Aorta (tissue), 5 donors: ENCODE measurements around the gene SLC16A1. TPM values are rescaled to one million over a fixed set of nuclear protein-coding genes. Genes with fewer than 3 reads are reported as not detected.
"Not testable (repeated sequence)": the region's sequence is repeated elsewhere in the genome, so short reads cannot be mapped to it uniquely, and the experiment has no call there.

Source experiments
- ATAC-seq: fragments of 200-7000 bp; cut with Tn5 transposase; one replicate; pipeline ENCODE4 v1.9.1; 2022; ENCODE audit warnings: moderate library complexity; ENCODE audit not compliant: low FRiP score
- DNase-seq, 2 donors: peaks; one replicate each; pipeline ENCODE4 v3.0.0-alpha.2; 2020
- H3K27ac ChIP-seq, 2 donors: one replicate each; pipeline ENCODE4 v1.5.1; 2013; ENCODE audit warnings: low read length in 2 of 2, mild to moderate bottlenecking in 2 of 2, moderate library complexity in 2 of 2, control low read depth in 1 of 2, inconsistent platforms in 1 of 2, low read depth in 1 of 2
- H3K27me3 ChIP-seq, 2 donors: one replicate each; pipeline ENCODE4 v1.6.1; 2013; ENCODE audit warnings: control low read depth in 1 of 2, low read length in 1 of 2, mild to moderate bottlenecking in 1 of 2, moderate library complexity in 1 of 2; ENCODE audit not compliant: insufficient read depth in 2 of 2, control insufficient read depth in 1 of 2
- H3K36me3 ChIP-seq, 2 donors: one replicate each; pipeline ENCODE4 v1.6.1; 2013; ENCODE audit warnings: control low read depth in 1 of 2, low read length in 1 of 2, mild to moderate bottlenecking in 1 of 2; ENCODE audit not compliant: insufficient read depth in 2 of 2, control insufficient read depth in 1 of 2
- H3K4me1 ChIP-seq, 2 donors: one replicate each; pipeline ENCODE4 v1.6.1; 2013; ENCODE audit warnings: low read length in 2 of 2, control low read depth in 1 of 2, mild to moderate bottlenecking in 1 of 2, moderate library complexity in 1 of 2; ENCODE audit not compliant: insufficient read depth in 2 of 2, control insufficient read depth in 1 of 2
- H3K4me3 ChIP-seq, 2 donors: one replicate each; pipeline ENCODE4 v1.5.1; 2013; ENCODE audit warnings: low read length in 2 of 2, control low read depth in 1 of 2, mild to moderate bottlenecking in 1 of 2
- H3K9me3 ChIP-seq: one replicate; pipeline ENCODE4 v1.6.1; 2013; ENCODE audit warnings: mild to moderate bottlenecking, low read length; ENCODE audit not compliant: control insufficient read depth
- WGBS, 2 donors: extraction: QIAGEN DNeasy Blood & Tissue Kit; methylation state at CpG; one replicate each; pipeline ENCODE4 v1.1.7; 2013; 5-methylcytosine and 5-hydroxymethylcytosine counted together
- intact Hi-C, 2 donors: fragments of 100-400 bp; cut with DNase I; formaldehyde crosslinking; loops; one replicate each; pipeline versions ENCODE4 v1.14.2 to v1.15.0; 2022
- polyA plus RNA-seq, 2 donors: library from polyadenylated mRNA; stranded (reverse); fragments of 200-250 nt; gene quantifications; one replicate each; pipeline ENCODE4 v1.2.3, GENCODE V29; 2013
- total RNA-seq, 2 donors: library from RNA; stranded (reverse); fragmentation: NEBNext Ultra II Directional; extraction: Animal tissue kit (Norgen Biotek cat#: 25700); gene quantifications; one replicate each; pipeline ENCODE4 v1.2.1, GENCODE V29; 2021
- donor health status: healthy with polysubstance abuse.
- donor health status: Bipolar disorder and iron deficiency.
- donor health status: DM: no; HTN: no; CAD: no.
- donor health status: DM: no; HTN: no; CAD: no.
- donor health status: DM: yes; HTN: yes; CAD: no.

The SLC16A1 gene
- total and polyA plus RNA-seq, 4 donors, result 3.0 to 32.4 (median 19.7) TPM

DNA sequence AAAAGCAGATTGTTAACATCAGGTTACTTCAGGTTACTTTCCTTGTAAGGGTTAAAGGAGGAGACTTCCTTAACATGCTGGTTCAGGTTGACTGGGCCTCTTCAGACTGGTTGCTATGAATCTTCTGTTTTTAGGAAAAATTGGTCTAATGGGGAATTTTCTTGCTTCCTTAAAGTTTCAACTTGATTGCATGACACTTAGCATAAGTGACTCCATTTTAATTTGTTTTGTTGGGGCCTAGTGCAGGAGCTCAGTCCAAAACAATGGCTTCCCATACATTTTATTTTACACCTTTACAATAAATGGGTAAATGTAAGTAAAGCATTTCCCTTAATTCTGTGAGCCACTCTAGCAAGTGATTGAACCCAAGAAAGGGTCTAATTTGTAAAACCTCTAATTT, 53.8 kb downstream of the SLC16A1 start:
- H3K4me1 ChIP-seq, result peaks cover 0 to 7% of the 10 kb centered on the region in 2 donors
- H3K36me3 ChIP-seq, result no peaks in the 10 kb centered on the region
- ATAC-seq (no peak), DNase-seq (no peak)
- intact Hi-C loops, result no loop called here
- no peak overlapping the region for H3K27ac ChIP-seq
- no peaks in the 10 kb centered on the region for H3K27me3 ChIP-seq
- H3K9me3 ChIP-seq, result no peaks in the 10 kb centered on the region
- no peak overlapping the region for H3K4me3 ChIP-seq

DNA sequence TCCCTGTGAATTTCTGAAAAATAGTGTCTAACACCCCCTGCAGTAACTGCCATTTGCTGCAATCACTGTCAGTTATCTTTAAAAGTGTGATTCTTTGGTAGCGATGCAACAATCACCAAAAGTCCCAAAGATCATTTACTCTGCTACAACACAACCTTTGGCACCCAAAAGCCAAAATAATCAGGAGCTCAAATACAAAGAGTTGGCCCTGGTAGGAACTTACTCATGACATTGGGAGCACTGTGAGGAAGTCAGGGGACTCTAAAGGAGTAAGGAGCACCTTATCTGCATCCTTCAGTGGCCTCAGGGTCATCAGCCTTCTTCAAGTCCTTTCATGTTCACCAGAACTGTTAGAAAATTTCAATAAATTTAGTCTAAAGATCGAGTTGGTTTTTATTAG, 54.6 kb downstream of the SLC16A1 start:
- intact Hi-C loops, result no loop called here
- 75 to 85% methylated on average over 2 of the region's 2 CpGs for WGBS, 2 donors
- H3K4me3 ChIP-seq, result no peak overlapping the region
- no peaks in the 10 kb centered on the region for H3K9me3 ChIP-seq
- peaks cover 0 to 7% of the 10 kb centered on the region in 2 donors for H3K4me1 ChIP-seq
- H3K27ac ChIP-seq, result no peak overlapping the region
- no peaks in the 10 kb centered on the region for H3K27me3 ChIP-seq
- ATAC-seq, result no peak
- DNase-seq, result no peak
- no peaks in the 10 kb centered on the region for H3K36me3 ChIP-seq

DNA sequence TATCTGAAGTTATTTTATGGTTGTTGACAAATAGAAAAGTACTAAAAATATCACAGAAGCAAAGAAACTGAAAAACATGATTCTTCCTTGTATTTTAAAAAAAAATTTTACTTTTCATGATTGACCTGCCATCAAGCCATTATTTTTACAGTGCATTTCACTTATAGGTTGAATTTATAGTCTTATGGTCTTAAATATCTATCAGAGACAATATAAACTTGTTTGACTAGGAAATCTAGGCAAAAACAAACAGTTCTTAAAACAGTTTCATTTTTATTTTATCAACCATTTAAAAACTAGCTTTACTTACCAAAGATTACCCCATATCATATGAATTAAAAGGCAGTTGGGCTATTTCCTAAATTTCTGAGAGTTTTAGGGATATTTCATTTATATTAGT, 59.2 kb downstream of the SLC16A1 start:
- Histone ChIP-seq H3K4me3 (no peak overlapping the region), H3K4me1 (no peaks in the 10 kb centered on the region), H3K27me3 (no peaks in the 10 kb centered on the region), H3K27ac (no peak overlapping the region), H3K9me3 (peaks cover 1% of the 10 kb centered on the region), H3K36me3 (no peaks in the 10 kb centered on the region)
- DNase-seq, result no peak
- no peak for ATAC-seq
- intact Hi-C loops, result no loop called here

DNA sequence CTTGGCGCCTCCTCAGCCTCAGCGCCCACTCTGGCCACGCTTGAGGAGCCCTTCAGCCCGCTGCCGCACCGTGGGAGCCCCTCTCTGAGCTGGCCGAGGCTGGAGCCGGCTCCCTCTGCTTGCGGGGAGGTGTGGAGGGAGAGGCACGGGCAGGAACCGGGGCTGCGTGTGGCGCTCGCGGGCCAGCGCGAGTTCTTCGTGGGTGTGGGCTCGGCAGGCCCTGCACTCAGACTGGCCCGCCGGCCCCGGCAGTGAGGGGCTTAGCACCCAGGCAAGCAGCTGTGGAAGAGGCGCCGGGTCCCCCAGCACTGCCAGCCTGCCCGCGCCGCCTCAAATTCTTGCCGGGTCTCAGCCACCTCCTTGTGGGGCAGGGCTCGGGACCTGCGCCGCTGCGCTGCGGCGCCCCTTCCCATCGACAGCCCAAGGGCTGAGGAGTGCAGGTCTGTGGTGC, 61.4 kb downstream of the SLC16A1 start:
- H3K36me3 ChIP-seq, result no peaks in the 10 kb centered on the region
- ATAC-seq (no peak), DNase-seq (no peak)
- 95 to 98% methylated on average over 35 of the region's 35 CpGs for WGBS, 2 donors
- H3K4me1 ChIP-seq, result no peaks in the 10 kb centered on the region
- H3K9me3 ChIP-seq, result peaks cover 1% of the 10 kb centered on the region
- no peaks in the 10 kb centered on the region for H3K27me3 ChIP-seq
- intact Hi-C loops, result no loop called here
- no peak overlapping the region for H3K4me3 ChIP-seq
- H3K27ac ChIP-seq, result no peak overlapping the region

DNA sequence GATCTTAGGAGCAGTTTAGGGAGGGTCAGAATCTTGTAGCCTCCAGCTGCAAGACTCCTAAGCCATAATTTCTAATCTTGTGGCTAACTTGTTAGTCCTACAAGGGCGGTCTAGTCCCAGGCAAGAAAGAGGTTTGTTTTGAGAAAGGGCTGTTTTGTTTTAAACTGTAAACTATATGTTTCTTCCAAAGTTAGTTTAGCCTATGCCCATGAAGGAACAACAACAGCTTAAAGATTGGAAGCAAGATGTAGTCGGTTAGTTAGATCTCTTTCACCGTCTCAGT, 62.0 kb downstream of the SLC16A1 start:
- intact Hi-C loops, result no loop called here
- 96 to 97% methylated on average over 3 of the region's 3 CpGs for WGBS, 2 donors

DNA sequence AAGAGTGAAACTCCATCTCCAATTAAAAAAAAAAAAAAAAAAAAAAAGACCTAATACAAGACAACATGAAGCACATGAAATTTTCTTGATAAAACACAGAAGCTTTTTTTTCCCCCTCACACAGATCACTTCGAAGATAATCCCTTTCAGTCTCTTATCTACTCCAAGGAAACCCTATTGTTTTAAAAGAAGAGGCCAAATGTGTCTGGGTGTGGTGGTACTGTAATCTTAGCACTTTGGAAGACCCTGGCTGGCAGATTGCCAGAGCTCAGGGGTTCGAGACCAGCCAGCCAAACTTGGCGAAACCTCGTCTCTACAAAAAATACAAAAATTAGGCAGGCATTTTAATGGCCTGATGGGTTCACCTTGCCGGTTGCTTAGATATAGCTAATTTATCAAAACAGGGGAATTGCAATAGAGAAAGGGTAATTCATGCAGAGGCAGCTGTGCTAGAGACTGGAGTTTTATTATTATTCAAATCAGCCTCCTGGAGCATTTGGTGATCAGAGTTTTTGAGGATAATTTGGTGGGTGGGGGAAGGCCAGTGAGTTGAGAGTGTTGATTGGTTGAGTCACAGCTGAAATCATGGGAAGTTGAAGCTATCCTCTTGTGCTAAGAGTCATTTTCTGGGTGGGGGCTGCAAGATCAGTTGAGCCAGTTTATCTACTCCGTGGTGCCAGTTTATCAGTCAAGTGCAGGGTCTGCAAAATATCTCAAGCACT, 62.5 kb downstream of the SLC16A1 start:
- H3K27me3 ChIP-seq, result no peaks in the 10 kb centered on the region
- H3K4me3 ChIP-seq, result no peak overlapping the region
- no peak overlapping the region for H3K27ac ChIP-seq
- H3K4me1 ChIP-seq, result no peaks in the 10 kb centered on the region
- DNase-seq (no peak), ATAC-seq (no peak)
- no peaks in the 10 kb centered on the region for H3K36me3 ChIP-seq
- peaks cover 1% of the 10 kb centered on the region for H3K9me3 ChIP-seq
- 85 to 87% methylated on average over 6 of the region's 6 CpGs for WGBS, 2 donors
- intact Hi-C loops, result no loop called here

More for the DNA sequence above, 62.0 kb downstream of the SLC16A1 start:
- Histone ChIP-seq H3K9me3 (peaks cover 1% of the 10 kb centered on the region), H3K27ac (no peak overlapping the region), H3K27me3 (no peaks in the 10 kb centered on the region), H3K4me3 (no peak overlapping the region), H3K4me1 (no peaks in the 10 kb centered on the region), H3K36me3 (no peaks in the 10 kb centered on the region)
- no peak for ATAC-seq
- DNase-seq, result no peak

DNA sequence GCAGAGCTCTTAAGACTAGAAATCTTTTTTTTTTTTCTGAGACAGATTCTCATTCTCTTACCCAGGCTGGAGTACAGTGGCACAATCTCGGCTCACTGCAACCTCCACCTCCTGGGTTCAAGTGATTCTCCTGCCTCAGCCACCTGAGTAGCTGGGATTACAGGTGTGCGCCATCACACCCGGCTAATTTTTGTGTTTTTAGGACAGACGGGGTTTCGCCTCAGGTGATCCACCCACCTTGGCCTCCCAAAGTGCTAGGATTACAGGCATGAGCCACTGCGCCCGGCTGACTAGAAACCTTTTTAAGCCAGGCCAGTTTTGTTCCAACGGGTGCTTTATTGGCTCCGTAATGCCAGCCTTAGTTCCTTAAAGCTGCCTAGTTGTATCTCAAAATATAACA, 66.1 kb downstream of the SLC16A1 start:
- WGBS, 2 donors, result 83 to 89% methylated on average over 9 of the region's 9 CpGs
- H3K4me1 ChIP-seq, intact Hi-C loops, H3K4me3 ChIP-seq, DNase-seq, H3K9me3 ChIP-seq, ATAC-seq, H3K27me3 ChIP-seq, H3K27ac ChIP-seq, H3K36me3 ChIP-seq: not testable (repeated sequence)

DNA sequence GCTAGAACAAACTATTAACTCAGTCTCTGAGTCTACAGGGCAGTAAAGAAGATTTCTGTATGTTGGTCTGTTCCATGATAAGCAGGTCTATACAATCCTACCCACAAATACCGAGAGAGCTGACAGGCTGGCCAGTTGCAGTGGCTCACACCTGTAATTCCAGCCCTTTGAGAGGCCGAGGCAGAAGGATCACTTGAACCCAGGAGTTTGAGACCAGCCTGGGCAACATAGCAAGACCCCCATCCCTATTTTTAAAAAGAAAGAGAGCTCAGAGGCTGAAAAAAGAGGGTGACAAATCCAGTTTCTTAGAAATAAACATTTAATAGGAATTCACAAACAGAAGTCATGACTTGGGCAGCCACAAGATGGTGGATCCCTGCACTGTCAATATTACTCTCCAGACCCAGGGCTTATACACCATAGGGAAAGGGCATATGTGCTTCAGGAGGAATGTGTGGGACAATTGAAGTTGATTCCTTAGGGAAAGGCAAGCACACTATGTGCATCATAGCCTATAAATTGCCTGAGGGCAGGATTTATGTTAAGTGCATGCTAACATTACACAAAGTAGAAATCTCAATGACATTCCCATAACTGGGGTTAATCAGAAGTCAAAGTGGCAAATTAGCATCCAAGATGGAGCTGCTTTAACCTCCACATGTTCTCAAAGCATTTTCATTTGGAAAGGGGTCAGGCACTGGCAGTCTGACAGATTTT, 66.8 kb downstream of the SLC16A1 start:
- H3K4me3 ChIP-seq, result no peak overlapping the region
- no peak for ATAC-seq
- no peak overlapping the region for H3K27ac ChIP-seq
- H3K27me3 ChIP-seq, result no peaks in the 10 kb centered on the region
- DNase-seq, result no peak
- no peaks in the 10 kb centered on the region for H3K36me3 ChIP-seq
- 48 to 66% methylated on average over 2 of the region's 2 CpGs for WGBS, 2 donors
- H3K9me3 ChIP-seq, result no peaks in the 10 kb centered on the region
- H3K4me1 ChIP-seq, result no peaks in the 10 kb centered on the region
- intact Hi-C loops, result no loop called here

DNA sequence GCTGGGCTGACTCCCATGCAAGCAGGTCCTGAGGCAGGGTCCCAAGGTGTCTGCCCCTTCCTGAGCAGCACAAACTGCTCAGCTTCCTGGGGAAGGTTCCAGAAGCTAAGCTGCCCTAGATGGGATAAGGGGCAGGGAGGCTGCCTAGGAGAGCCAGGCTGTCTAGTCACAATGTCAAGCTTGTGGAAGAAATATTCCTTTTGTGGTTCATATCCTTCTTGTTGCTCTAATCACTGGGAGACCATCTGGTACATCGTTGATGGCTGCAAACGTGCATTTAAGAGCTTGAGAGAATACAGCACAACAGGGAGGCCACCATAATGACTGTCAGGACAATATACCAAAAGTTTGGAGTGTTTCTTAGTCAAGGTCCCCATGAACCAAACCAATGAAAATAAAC, 67.4 kb downstream of the SLC16A1 start:
- Histone ChIP-seq H3K4me1 (no peaks in the 10 kb centered on the region), H3K27me3 (no peaks in the 10 kb centered on the region), H3K9me3 (no peaks in the 10 kb centered on the region), H3K36me3 (no peaks in the 10 kb centered on the region), H3K27ac (no peak overlapping the region), H3K4me3 (no peak overlapping the region)
- DNase-seq (no peak), ATAC-seq (no peak)
- intact Hi-C loops, result no loop called here
- 59 to 64% methylated on average over 2 of the region's 2 CpGs for WGBS, 2 donors
